ENCODE data around the gene TBC1D1. TPM values are rescaled to one million over a fixed set of nuclear protein-coding genes. Genes with fewer than 3 reads are reported as not detected.

The TBC1D1 gene
- polyA plus RNA-seq (2013, experiment 1 of 2; ENCODE audit: insufficient read length) = 64.5 TPM
- polyA plus RNA-seq (2013, experiment 2 of 2; ENCODE audit: insufficient read length) = 66.0 TPM

DNA sequence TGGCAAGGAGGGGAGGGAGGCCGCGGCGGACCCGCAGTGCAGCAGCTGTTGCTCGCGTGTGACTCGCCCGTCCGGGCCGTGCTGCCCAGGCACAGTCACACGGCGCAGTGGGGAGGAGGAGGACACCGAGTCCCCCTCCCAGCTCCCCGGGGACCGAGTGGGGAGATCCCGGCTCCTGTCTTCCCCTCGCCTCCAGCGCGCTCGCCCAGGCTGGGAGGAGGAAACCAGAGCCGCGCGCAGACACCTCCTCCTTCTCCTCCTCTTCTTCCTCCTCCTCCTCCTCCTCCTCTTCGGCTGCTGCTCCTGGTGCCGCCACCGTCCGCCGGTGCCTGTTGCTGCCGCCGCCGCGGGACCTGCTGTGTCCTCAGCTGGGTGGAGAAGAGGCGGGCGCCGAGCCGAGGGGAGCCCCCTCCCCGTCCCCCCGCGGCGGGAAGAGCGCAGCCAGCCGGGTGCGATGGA, at the start of gene TBC1D1:
TSS of gene TBC1D1 (plus strand) at position 284 of the 459 bp plus-strand sequence. CDS start 11,012 bp downstream, outside the sequence.
- no peak for DNase-seq

GRCh38 chr4:37844204-37844603, 46.7 kb upstream of the TBC1D1 start:
- DNase-seq = no peak

DNA sequence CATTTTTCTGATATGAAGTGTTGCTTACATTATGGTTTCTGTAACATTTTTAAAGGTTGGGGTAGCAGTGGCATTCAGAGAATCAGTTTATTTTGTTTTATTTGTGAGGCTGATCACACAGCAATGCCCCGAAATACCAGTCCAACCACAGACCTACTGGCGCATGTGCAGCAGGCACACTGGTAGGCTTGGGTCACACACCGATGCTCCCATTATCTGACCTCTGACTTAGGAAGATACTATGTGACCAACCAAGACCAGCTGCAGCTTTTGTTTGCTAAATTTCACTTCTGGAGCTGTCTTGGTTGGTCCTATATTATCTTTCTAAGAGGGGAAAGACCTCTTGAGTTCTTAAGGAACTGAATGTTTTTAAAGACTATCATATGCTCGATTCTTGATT, 45.7 kb upstream of the TBC1D1 start:
- DNase-seq = no peak

DNA sequence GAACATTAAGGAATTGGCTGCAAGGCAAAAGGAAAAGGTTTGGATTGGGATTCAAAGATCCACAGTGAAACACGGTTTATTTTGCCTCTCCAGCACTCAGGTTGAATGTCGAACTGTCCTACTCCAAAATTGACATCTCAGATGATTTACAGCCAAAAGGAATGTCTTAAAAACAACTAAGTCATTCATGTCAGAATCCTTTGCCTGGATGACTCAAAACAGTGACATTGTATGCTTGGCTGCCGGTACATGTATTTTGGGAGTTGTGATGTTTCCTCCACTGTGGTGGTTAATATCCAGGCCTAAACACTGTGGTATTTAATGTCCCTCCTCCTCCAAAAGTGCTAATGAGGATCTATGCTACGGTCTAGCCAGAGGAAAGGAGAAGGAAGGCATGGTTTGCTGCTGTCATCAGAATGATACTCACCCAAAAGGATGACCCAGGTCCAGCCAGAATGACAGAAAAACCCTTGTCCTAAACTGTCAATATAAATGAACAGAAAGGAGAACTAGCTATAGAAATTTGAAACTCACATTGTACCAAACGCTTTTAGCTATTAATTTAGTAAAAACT, 43.5 kb upstream of the TBC1D1 start:
- no peak for DNase-seq

GRCh38 chr4:37852376-37852775, 38.5 kb upstream of the TBC1D1 start:
- DNase-seq = no peak

DNA sequence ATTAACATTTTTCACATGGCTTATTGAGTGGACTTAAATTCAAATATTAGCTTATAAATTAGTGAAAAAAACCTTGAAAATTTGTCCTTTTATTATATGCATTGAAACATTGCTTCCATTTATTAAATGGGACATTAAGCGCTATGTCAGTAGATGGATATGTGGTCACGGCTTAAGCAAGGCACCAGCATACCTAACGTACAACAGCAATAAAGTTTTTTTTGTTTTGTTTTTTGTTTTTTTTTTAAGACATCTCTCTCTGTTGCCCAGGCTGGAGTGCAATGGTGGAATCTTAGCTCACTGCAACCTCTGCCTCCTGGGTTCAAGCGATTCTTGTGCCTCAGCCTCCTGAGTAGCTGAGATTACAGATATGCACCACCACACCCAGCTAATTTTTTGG, 32.8 kb upstream of the TBC1D1 start:
- DNase-seq = no peak

DNA sequence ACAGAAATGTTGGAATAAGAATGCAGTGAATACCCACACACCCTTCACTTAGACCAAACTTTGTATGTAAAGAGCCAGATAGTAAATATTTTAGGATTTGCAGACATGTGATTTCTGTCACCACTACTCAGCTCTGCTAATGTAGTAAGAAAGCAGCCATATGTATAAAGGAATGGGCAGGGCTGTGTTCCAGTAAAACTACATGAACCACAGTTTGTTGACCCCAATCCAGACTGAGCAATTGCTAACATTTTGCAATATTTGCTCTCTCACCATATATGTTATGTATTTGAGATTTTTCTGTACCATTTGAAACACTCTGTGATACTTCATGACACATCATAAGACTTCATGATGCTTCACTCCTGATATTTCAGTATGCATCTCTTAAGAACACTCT, 32.0 kb upstream of the TBC1D1 start:
- DNase-seq = no peak

DNA sequence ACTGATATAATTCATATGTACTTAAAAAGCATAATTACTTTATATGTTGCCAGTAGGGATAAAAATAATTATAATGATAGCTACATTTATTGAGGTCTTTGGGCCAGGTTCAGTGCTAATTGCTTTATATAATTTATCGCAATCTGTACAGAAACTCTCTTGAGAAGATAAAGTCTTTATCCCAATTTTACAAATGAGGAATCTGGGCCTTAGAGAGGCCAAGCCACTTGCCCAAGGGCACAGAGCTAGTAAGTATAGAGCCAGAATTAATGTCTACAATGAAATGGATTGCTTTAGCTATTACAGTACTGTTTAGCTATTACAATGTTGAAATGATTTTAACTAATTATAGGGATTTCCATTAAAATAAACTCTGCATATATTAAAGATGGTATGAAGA, 30.6 kb upstream of the TBC1D1 start:
- no peak for DNase-seq

DNA sequence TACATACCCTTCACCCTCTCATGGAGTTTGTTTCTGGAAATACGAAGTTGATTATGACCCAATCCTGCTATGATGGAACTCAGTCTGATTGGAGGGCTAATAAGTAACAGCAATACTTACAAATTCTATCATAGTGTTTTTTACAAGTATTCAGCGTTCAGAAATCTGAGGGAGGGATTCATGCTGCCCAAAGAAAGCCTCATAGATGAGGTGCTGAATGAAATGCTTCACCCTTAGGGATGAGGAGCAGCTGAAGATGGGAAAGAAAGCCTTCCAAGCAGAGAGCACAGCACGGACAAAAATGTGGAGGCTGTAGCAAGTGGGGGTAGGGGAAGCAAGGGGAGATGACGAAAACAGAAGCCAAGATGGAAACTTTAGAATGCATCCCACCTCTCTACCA, 27.9 kb upstream of the TBC1D1 start:
- no peak for DNase-seq

DNA sequence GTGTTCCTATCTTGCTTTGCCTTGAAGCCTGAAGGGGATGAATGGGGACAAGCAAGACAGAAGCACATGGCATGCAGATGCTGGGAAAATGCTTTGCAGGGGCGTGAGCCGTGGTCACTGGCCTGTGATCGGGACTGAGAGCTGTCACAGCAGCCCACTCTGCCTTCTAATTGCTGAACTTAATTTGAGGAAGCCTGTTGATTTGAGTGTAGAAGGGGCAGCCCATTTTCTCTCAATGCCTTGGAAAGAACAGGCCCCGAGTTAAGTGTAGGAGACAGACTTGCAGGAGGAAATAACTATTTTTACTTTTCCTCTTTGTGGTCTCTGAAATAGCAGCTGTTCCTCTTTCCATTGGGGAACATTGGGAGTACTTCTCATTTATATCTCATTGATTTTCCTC, 26.1 kb upstream of the TBC1D1 start:
- DNase-seq = no peak

- DNase-seq = no peak
Measured at GRCh38 chr4:37865450-37865849, 25.4 kb upstream of the TBC1D1 start.

GRCh38 chr4:37867102-37867501, 23.8 kb upstream of the TBC1D1 start:
- no peak for DNase-seq

GRCh38 chr4:37868238-37868637, 22.6 kb upstream of the TBC1D1 start:
- DNase-seq = no peak

GRCh38 chr4:37872310-37872988, 18.4 kb upstream of the TBC1D1 start:
- DNase-seq = no peak

- DNase-seq = no peak
Measured at GRCh38 chr4:37873386-37873785, 17.5 kb upstream of the TBC1D1 start.

DNA sequence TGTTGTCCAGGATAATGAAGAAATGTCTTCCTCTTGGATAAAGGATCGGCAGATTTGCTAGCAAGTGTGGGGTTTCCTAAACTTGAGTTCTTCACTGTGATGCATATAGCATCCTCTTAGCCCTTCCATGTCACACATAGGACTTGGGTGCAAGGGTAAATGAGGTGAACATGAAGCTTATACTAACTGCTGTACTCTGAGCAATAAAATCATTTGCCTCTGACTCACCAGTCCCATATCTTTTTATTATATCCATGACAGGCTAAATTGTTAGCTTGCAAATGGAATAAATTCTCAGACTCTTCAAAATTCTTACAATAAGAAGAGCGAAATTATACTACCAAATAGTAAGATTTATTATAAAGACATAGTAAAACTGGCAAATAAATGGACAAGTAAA, 14.7 kb upstream of the TBC1D1 start:
- no peak for DNase-seq

GRCh38 chr4:37879365-37879764, 11.5 kb upstream of the TBC1D1 start:
- no peak for DNase-seq

- no peak for DNase-seq
Measured at GRCh38 chr4:37881811-37882210, 9.1 kb upstream of the TBC1D1 start.

- DNase-seq = no peak
Measured at GRCh38 chr4:37882665-37883296, 8.1 kb upstream of the TBC1D1 start.

DNA sequence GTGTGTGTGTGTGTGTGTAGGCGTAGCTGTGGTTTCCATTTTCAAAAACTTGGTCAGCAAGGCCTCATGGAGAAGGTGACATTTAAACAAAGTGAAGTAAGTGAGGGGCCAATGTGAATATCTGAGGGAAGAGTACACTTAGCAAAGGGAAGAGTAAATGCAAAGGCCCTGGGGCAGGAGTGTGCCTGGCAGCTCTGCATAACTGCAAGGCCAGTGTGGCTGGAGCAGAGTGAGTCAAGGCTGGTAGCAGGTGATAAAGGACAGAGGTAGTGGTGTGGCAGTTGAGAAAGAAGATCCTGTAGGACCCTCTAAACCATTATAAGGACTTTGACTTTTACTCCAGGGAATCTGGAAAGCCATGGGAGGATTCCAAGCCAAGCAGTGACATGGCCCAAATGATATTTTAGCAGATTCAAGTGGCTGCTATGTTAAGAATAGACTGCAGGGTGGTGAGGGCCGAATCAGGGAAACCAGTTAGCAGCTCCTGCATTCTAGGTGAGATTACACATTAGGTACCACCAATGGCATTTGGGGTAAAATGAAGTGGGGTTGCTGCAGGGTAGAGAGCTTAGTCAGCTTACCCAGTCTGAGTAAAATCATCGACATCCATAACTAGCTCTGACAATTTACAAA, 5.9 kb upstream of the TBC1D1 start:
- no peak for DNase-seq

DNA sequence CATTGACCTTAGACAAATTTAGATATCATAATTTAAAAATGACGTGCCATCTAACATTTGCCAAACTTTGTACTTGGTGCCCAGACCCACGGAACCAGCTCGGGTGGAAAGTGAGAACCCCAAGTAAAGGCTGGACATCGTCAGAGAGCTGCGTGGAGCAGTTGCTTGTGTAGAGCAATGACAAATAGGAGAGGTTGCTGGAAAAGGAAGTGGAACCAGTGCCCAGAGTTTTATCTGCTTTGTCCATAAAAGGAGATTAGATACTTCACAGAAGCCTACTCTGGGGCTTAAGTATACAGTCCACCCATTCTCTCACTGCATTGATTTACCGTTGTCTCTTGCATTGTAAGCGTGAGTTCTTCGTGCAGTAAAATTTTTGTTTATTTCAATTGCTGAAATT, 5.4 kb upstream of the TBC1D1 start:
- DNase-seq = no peak

GRCh38 chr4:37889849-37890800, 759 bp upstream of the TBC1D1 start:
- DNase-seq = no peak
